Dendritic cell treated with granulocyte-macrophage colony-stimulating factor and Interleukin-4, amounts not matched to agents 40 ng/mL and 50 ng/mL, for 4 days (primary cell): ENCODE results near the gene SOX10.
"Not testable (repeated sequence)": the region's sequence is repeated elsewhere in the genome, so short reads cannot be mapped to it uniquely, and the experiment has no call there.

ENCODE experiments used
- H3K27ac Mint-ChIP-seq: one replicate; pipeline ENCODE4 v1.8.0; 2022; ENCODE audit warnings: mild to moderate bottlenecking, mixed read lengths
- H3K27me3 Mint-ChIP-seq: one replicate; pipeline ENCODE4 v1.8.0; 2022; ENCODE audit warnings: mild to moderate bottlenecking, mixed read lengths
- H3K36me3 Mint-ChIP-seq: one replicate; pipeline ENCODE4 v1.8.0; 2022; ENCODE audit warnings: low read depth, mixed read lengths
- H3K4me1 Mint-ChIP-seq: one replicate; pipeline ENCODE4 v1.8.0; 2022; ENCODE audit warnings: low read depth, mixed read lengths
- H3K4me3 Mint-ChIP-seq: one replicate; pipeline ENCODE4 v1.8.0; 2022; ENCODE audit warnings: mild to moderate bottlenecking, moderate library complexity, mixed read lengths
- H3K9me3 Mint-ChIP-seq: one replicate; pipeline ENCODE4 v1.8.0; 2022; ENCODE audit warnings: mixed read lengths
- intact Hi-C: fragments of 100-400 bp; cut with micrococcal nuclease; formaldehyde crosslinking; loops from one replicate; pipeline ENCODE4 v1.15.0; 2022

SOX10 gene

DNA sequence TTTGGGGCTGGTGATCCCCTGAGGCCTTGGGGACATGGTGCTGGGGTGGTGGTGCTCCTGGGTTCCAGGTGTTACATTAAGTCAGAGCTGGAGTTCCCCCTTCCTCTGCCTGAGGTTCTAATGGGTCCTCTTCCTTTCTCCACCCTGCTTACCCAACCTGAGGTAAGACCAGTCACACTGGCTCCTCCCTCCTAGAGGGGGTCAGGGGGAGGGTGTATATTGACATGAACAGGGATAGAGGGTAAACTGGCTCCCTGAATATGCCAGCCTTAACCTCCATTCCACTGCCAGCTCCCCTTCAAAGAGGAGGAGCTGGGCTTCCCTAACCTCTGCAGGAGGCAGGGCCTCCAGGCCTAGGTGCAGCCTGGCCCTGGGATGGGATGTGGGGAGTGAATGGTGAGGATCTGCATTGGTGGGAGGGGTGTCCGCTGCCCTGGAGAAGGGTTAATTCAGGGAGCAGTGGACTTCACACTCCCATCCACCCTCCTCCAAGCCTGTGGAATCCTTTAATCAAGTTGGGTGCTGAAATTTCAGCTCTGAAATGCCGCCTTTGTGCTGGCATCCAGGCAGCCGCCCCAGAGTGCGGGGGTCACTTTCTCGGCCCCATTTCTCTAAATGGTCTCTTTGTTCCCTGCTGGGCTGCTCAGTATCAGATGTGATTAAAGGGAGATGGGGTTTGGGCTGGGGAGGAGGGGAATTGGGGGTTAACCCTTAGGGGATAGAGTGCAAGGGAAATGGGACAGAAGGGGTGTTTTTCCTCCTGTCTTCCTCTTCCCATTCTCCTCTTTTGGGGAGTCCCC, 15.7 kb downstream of the SOX10 start:
- Mint-ChIP-seq H3K36me3 (peaks cover 71% of the 10 kb centered on the region), H3K4me3 (no peak overlapping the region), H3K27ac (peak overlapping the region; percentile 30), H3K4me1 (peaks cover 7% of the 10 kb centered on the region), H3K9me3 (no peaks in the 10 kb centered on the region), H3K27me3 (no peaks in the 10 kb centered on the region)
- intact Hi-C loops = no loop called here

DNA sequence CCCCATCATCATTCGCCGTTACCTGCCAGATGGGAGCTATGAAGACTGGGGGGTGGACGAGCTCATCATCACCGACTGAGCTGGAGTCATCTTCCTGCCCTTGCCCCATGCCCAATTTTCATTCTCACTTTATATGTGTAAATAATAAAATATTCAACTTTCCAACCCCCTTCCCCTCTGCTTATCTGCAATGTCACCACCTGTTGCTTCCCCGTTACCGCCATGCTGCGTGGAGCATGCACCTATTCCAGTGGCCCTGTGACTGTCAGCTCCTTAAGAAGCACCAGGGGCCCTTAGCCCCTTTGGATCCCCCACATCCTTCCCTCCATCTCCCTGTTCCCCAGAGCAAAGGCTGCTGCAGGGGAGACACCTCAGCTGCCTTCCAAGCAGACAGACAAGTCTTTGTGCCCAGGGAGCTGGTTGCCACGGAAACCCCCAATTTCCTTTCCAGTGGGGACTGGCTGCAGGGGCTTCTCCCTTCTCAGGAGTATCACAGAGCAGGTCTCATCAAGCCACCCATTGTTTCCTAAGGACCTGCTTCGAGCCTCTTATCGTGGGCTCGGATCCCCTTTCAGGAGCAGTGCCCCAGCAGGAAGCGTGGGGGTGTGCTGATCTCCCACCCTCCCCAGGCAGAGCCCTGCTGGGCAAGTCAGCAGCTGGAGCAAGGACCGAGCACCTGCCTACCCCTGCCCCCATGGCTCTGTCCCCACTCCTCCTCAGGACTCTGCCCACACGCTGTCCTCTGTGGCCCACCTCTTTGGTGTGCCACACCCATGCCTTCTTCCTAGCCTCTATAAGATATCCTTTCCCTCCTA, 16.5 kb downstream of the SOX10 start:
- H3K9me3 Mint-ChIP-seq = no peaks in the 10 kb centered on the region
- peak overlapping the region; percentile 30 for H3K27ac Mint-ChIP-seq
- no peak overlapping the region for H3K4me3 Mint-ChIP-seq
- H3K36me3 Mint-ChIP-seq = peaks cover 70% of the 10 kb centered on the region
- no peaks in the 10 kb centered on the region for H3K27me3 Mint-ChIP-seq
- intact Hi-C loops = no loop called here
- H3K4me1 Mint-ChIP-seq = peaks cover 7% of the 10 kb centered on the region

DNA sequence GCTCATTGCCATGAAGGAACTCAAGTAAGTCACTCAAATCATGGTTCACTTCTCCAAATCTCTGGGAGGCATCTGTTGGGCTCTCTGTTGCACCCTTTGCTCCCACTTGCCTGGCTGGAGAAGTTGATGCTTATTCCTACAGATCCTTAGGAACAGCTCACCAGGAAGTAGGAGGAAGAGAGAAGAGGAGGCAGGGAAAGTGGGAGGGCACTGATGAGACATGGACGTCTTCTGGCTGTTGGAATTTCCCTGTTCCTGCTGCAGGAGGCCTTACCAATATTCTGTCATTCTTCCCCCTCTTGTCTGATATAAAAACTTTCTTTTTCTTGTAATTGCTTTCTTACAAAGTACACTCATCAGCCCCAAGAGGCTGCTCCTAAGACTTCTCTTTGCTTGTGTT, 17.2 kb downstream of the SOX10 start:
- no peaks in the 10 kb centered on the region for H3K27me3 Mint-ChIP-seq
- H3K36me3 Mint-ChIP-seq = peaks cover 68% of the 10 kb centered on the region
- H3K4me1 Mint-ChIP-seq = peaks cover 7% of the 10 kb centered on the region
- intact Hi-C loops = no loop called here
- H3K27ac Mint-ChIP-seq = no peak overlapping the region
- no peaks in the 10 kb centered on the region for H3K9me3 Mint-ChIP-seq
- no peak overlapping the region for H3K4me3 Mint-ChIP-seq

DNA sequence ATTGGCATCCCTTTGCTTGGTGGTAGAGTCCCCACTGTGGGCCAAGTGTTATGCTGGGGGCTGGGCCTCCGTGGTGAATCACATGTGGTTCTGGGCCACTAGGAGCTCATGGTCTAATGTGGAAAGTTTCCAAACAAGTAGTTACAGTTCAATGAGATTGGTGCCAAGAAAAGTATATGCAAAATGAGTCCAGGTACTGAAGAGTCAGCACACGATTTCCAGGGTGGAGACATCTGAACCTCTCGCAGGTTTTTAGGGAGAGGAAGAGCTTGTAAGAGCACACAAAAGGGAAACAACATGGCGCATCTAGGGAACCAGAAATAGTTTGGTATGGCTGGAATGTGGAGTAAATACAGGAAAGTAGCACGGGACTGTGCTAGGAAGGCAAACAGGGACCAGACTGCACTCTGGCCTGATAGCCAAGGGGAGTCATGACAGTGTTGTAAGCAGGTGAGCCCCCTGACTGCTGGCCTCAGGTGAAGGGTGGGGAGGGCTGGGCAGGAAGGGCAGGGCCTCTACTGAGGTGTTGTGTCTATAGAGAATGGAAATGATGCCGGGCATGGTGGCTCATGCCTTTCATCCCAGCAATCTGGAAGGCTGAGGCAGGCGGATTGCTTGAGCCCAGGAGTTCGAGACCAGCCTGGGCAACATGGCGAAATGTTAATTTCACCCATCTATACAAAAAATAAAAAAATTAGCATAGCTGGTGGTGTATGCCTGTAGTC, 18.3 kb downstream of the SOX10 start:
- Mint-ChIP-seq H3K27ac (no peak overlapping the region), H3K4me3 (no peak overlapping the region)
- intact Hi-C loops = no loop called here

DNA sequence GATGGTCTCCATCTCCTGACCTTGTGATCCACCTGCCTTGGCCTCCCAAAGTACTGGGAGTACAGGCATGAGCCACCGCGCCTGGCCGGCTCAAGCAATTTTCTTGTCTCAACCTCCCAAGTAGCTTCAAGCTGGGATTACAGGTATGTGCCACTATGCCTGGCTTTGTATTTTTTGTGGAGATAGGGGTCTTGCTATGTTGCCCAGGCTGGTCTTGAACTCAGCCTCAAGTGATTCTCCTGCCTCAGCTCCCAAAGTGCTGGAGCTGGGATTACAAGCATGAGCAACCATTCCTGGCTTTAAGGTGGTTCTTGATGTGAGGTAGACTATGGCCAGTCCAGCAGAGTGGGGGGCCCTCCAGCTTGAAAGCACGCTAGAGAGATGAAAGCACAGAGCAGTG, 23.3 kb downstream of the SOX10 start:
- Mint-ChIP-seq H3K4me3 (no peak overlapping the region), H3K27me3 (no peaks in the 10 kb centered on the region), H3K9me3 (no peaks in the 10 kb centered on the region), H3K27ac (no peak overlapping the region), H3K36me3 (peaks cover 81% of the 10 kb centered on the region), H3K4me1 (no peaks in the 10 kb centered on the region)
- intact Hi-C loops = loop anchor here (5.0 kb wide), 1 partner anchor 144 kb away; no protein-coding TSS in a partner anchor

More for the DNA sequence above, 18.3 kb downstream of the SOX10 start:
- Mint-ChIP-seq H3K9me3 (no peaks in the 10 kb centered on the region), H3K4me1 (peaks cover 7% of the 10 kb centered on the region), H3K27me3 (no peaks in the 10 kb centered on the region), H3K36me3 (peaks cover 72% of the 10 kb centered on the region)

DNA sequence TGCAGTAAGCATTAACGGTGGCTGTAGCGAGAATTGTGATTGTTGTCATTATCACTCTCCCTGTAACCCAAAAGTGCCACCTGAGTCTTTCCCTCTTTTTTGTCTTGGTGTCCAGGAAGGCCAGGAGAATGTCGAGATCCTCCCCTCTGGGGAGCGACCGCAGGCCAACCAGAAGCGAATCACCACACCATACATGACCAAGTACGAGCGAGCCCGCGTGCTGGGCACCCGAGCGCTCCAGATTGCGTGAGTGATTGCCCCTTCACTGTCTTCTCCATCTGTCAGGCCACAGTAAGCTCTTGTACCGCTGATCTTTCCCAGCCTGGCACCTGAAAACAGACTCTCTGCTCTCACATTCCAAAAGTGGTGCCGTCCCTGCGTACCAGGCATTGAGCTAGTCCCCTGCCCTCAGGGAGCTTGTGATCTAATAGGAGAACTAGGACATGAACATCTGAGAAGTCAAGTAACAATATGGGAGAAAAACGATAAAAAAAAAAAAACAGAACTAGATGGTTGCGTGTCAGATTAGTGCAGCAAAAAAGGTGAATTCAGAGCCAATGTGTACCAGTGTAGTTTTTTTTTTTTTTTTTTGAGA, 25.0 kb downstream of the SOX10 start:
- Mint-ChIP-seq H3K4me3 (no peak overlapping the region), H3K27ac (no peak overlapping the region), H3K9me3 (no peaks in the 10 kb centered on the region), H3K27me3 (no peaks in the 10 kb centered on the region), H3K4me1 (peaks cover 12% of the 10 kb centered on the region), H3K36me3 (peaks cover 72% of the 10 kb centered on the region)
- intact Hi-C loops = no loop called here

DNA sequence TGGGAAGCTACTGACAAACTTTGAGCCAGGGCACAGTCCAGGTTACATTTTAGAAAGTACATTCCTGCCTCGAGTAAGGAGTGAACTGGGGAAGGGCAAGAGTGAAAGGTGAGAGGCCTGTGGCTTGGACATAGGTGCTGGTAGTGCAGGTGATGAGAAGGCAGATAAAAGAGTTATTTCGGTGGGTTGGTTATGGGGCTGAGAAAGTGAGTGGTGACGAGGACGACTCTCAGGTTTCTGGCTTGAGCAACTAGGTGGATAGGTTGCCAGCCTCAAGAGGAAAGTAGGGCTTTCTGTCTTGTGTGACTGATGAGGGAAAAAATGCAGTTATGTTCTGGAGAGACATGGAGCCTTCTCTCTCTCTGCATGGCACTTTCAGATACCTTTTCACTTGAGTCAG, 27.1 kb downstream of the SOX10 start:
- intact Hi-C loops = no loop called here
- no peak overlapping the region for H3K27ac Mint-ChIP-seq
- H3K4me1 Mint-ChIP-seq = peaks cover 25% of the 10 kb centered on the region
- H3K4me3 Mint-ChIP-seq = no peak overlapping the region
- H3K27me3 Mint-ChIP-seq = peaks cover 10% of the 10 kb centered on the region
- peaks cover 66% of the 10 kb centered on the region for H3K36me3 Mint-ChIP-seq
- no peaks in the 10 kb centered on the region for H3K9me3 Mint-ChIP-seq

DNA sequence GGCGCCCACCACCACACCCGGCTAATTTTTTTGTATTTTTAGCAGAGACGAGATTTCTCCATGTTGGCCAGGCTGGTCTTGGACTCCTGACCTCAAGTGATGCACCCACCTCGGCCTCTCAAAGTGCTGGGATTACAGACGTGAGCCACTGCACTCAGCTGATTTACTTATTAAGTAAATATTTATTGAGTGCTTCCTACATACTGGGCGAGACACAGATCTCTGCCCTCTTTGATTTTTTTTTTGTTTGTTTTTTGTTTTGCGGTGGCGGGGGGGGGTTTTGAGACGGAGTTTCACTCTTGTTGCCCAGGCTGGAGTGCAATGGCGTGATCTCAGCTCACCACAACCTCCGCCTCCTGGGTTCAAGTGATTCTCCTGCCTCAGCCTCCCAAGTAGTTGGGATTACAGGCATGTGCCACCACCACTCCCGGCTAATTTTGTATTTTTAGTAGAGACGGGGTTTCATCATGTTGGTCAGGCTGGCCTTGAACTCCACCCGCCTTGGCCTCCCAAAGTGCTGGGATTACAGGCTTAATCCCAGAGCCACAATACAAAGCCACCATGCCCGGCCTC, 28.4 kb downstream of the SOX10 start:
- intact Hi-C loops, H3K4me3 Mint-ChIP-seq: not testable (repeated sequence)
- H3K4me1 Mint-ChIP-seq = peaks cover 25% of the 10 kb centered on the region

DNA sequence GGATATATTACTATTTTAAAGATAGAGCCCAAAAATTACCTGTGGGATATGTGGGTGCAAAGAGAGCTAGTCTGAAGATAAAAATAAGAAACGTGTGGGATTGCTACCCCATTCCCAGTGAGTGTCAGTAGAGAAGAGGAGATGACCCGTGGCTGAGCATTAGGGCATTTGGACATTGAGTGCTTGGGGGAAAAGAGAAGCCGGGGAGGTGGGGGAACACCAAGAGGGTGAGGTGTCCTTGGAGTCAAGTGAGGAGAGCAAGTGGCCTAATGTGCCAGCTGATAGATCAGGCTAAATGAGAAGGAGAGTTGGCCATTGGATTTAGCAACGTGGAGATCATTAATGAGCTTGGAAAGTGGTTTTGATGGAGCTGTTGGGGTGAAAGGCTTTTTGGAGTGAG, 29.7 kb downstream of the SOX10 start:
- Mint-ChIP-seq H3K36me3 (peaks cover 41% of the 10 kb centered on the region), H3K27me3 (peaks cover 23% of the 10 kb centered on the region), H3K4me3 (peak overlapping the region; percentile 92), H3K27ac (no peak overlapping the region), H3K4me1 (peaks cover 25% of the 10 kb centered on the region), H3K9me3 (no peaks in the 10 kb centered on the region)
- intact Hi-C loops = no loop called here

More for the DNA sequence above, 28.4 kb downstream of the SOX10 start:
- H3K27ac Mint-ChIP-seq, H3K9me3 Mint-ChIP-seq: not testable (repeated sequence)
- Mint-ChIP-seq H3K27me3 (peaks cover 20% of the 10 kb centered on the region), H3K36me3 (peaks cover 53% of the 10 kb centered on the region)

DNA sequence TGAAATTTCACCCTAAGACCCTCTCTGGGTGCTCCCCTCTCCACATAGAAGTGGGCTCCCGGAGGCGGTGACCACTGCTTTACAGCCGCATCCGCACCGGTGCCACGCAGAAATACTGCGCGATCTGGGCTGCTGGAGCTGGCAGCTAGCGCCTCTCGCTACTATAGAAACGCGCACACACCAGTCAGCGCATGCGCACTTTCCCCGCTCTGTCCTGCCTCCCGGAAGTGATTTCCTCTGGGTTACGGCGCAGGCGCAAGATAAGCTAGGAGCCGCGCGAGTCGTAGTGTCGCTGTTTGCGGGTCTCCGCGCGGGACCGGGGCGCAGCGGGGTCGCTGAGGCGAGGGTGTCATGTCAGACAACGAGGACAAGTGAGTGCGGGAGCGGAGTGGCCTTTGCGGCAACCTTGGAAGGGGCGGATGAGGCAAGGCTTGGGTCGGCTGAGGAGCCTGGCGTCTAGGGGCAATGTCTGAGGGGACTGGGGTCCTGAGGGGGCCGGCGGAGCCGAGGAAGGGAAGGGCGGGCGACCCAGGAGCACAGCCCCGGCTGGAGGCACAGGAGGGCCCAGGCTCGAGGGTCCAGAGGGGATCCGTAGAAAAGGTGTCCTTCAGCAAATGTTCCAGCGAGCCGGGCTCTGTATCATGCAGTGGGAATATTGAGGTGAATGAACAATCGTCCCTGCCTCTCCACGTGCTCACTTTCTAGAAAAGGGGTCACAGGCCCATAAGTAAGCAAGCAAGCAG, 30.7 kb downstream of the SOX10 start, which contains the start of the genes C22orf23 and POLR2F:
C22orf23 (minus strand) TSS at position 165 of the 743 bp plus-strand sequence. CDS start 452 bp downstream, outside the sequence.
POLR2F (plus strand) TSS at position 263 of the 743 bp plus-strand sequence; CDS start at position 352, 89 bp downstream.
- peak within 1 kb of the TSS; percentile 92 for H3K4me3 Mint-ChIP-seq
- H3K4me1 Mint-ChIP-seq = peaks cover 25% of the 10 kb centered on the region
- H3K9me3 Mint-ChIP-seq = no peaks in the 10 kb centered on the region
- intact Hi-C loops = no loop called here
- peaks cover 30% of the 10 kb centered on the region for H3K36me3 Mint-ChIP-seq
- peak within 1 kb of the TSS; percentile 88 for H3K27ac Mint-ChIP-seq
- H3K27me3 Mint-ChIP-seq = peaks cover 23% of the 10 kb centered on the region

DNA sequence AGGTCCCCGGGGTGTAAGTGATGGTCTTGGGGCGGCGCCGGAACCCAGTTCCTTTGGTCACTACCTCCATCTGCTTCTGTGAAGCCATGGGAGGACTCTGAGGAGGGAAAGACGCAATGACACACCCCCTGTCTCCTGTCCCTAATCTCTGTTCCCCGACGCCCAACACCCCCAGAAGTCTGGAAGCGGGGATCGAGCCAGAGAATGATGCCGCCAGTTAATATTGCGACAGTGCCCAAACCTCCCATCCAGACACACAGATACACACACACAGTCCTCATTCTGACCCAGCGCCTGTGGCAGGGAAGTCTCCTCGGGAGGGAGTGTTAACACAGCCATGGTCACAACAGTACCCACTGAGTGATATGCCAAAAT, 31.3 kb downstream of the SOX10 start:
- peak overlapping the region; percentile 88 for H3K27ac Mint-ChIP-seq
- intact Hi-C loops = no loop called here
- H3K27me3 Mint-ChIP-seq = peaks cover 23% of the 10 kb centered on the region
- H3K4me3 Mint-ChIP-seq = peak overlapping the region; percentile 92
- H3K9me3 Mint-ChIP-seq = no peaks in the 10 kb centered on the region
- H3K36me3 Mint-ChIP-seq = peaks cover 24% of the 10 kb centered on the region
- peaks cover 25% of the 10 kb centered on the region for H3K4me1 Mint-ChIP-seq

DNA sequence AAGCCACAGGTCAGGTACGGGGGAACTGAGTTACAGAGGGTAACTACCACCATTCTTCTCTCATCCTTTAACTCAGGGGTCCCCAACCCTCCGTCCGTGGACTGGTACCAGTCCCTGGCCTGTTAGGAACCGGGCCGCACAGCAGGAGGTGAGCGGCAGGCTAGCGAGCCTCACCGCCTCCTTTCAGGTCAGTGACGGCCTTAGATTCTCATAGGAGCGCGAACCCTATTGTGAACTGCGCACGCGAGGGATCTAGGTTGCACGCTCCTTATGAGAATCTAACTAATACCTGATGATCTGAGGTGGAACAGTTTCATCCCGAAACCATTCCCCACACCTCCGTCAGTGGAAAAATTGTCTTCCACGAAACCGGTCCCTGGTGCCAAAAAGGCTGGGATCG, 31.7 kb downstream of the SOX10 start:
- H3K27me3 Mint-ChIP-seq = peaks cover 23% of the 10 kb centered on the region
- H3K4me1 Mint-ChIP-seq = peaks cover 25% of the 10 kb centered on the region
- peak overlapping the region; percentile 88 for H3K27ac Mint-ChIP-seq
- intact Hi-C loops, H3K9me3 Mint-ChIP-seq: not testable (repeated sequence)
- peaks cover 20% of the 10 kb centered on the region for H3K36me3 Mint-ChIP-seq
- H3K4me3 Mint-ChIP-seq = peak overlapping the region; percentile 92
